Measurements from ENCODE around the gene RAPGEF5. TPM values are rescaled to one million over a fixed set of nuclear protein-coding genes. Genes with fewer than 3 reads are reported as not detected.

The RAPGEF5 gene
- total RNA-seq, 1 donor from 2014 or later = 9.9 TPM

GRCh38 chr7:22114440-22114981, 242.4 kb downstream of the RAPGEF5 start:
- Mint-ChIP-seq H3K27ac (peak overlapping the region; percentile 56), H3K36me3 (ENCODE audit: insufficient read depth) (no peaks in the 10 kb centered on the region), H3K4me3 (ENCODE audit: low read depth) (no peak overlapping the region), H3K27me3 (no peaks in the 10 kb centered on the region), H3K4me1 (ENCODE audit: low read depth) (peaks cover 2% of the 10 kb centered on the region), H3K9me3 (ENCODE audit: low read depth) (no peaks in the 10 kb centered on the region)
- DNase-seq (ENCODE audit: low spot score, unreplicated experiment) = no peak
- TF ChIP-seq CTCF (IDR thresholded peaks at IDR 0.05; ENCODE audit: unreplicated experiment) = no peak

- TF ChIP-seq CTCF (IDR thresholded peaks at IDR 0.05; ENCODE audit: unreplicated experiment) = no peak
- Mint-ChIP-seq H3K36me3 (ENCODE audit: insufficient read depth) (no peaks in the 10 kb centered on the region), H3K27me3 (no peaks in the 10 kb centered on the region), H3K4me1 (ENCODE audit: low read depth) (peaks cover 2% of the 10 kb centered on the region), H3K4me3 (ENCODE audit: low read depth) (no peak overlapping the region), H3K27ac (no peak overlapping the region), H3K9me3 (ENCODE audit: low read depth) (no peaks in the 10 kb centered on the region)
- no peak for DNase-seq (ENCODE audit: low spot score, unreplicated experiment)
Observed at GRCh38 chr7:22113041-22113440, 243.9 kb downstream of the RAPGEF5 start.

- Mint-ChIP-seq H3K27ac (no peak overlapping the region), H3K27me3 (no peaks in the 10 kb centered on the region), H3K36me3 (ENCODE audit: insufficient read depth) (no peaks in the 10 kb centered on the region), H3K9me3 (ENCODE audit: low read depth) (no peaks in the 10 kb centered on the region), H3K4me3 (ENCODE audit: low read depth) (no peak overlapping the region), H3K4me1 (ENCODE audit: low read depth) (peaks cover 2% of the 10 kb centered on the region)
- TF ChIP-seq CTCF (IDR thresholded peaks at IDR 0.05; ENCODE audit: unreplicated experiment) = no peak
- DNase-seq (ENCODE audit: low spot score, unreplicated experiment) = no peak
Observed at GRCh38 chr7:22111661-22112060, 245.3 kb downstream of the RAPGEF5 start.

GRCh38 chr7:22110881-22111280, 246.1 kb downstream of the RAPGEF5 start:
- no peak for DNase-seq (ENCODE audit: low spot score, unreplicated experiment)
- no peaks in the 10 kb centered on the region for H3K36me3 Mint-ChIP-seq (ENCODE audit: insufficient read depth)
- no peak overlapping the region for H3K27ac Mint-ChIP-seq
- H3K9me3 Mint-ChIP-seq (ENCODE audit: low read depth) = no peaks in the 10 kb centered on the region
- no peak for TF ChIP-seq CTCF (IDR thresholded peaks at IDR 0.05; ENCODE audit: unreplicated experiment)
- H3K27me3 Mint-ChIP-seq = no peaks in the 10 kb centered on the region
- H3K4me1 Mint-ChIP-seq (ENCODE audit: low read depth) = peaks cover 2% of the 10 kb centered on the region
- H3K4me3 Mint-ChIP-seq (ENCODE audit: low read depth) = no peak overlapping the region

DNA sequence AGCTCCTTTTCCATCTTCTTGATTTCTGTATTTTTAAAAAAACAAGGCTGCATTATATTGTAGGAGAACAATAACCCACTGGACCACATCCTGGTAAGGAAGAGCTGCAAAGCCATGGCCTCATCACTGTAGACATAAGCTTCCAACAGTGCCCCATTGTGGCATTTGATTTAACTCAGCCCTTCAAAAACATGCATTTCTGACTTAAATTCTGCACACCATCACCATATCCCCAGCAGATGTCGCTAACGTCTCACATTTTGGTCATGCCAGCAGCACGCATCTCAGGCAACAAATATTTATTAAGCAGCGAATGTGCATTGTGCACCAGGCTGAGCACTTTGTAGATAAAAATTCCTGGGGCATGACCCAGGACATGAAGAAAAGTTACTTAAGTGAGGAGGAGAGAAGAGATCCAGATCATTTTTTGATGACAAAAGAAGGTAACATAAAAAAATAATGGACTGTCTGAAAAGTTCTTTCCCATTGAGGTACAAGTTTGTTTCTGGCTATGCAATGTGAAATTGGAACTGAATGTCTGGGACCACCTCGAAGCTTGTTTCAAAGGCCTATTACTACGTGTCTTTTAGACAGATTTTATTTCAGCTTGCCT, 246.6 kb downstream of the RAPGEF5 start:
- H3K4me3 Mint-ChIP-seq (ENCODE audit: low read depth) = no peak overlapping the region
- peaks cover 2% of the 10 kb centered on the region for H3K4me1 Mint-ChIP-seq (ENCODE audit: low read depth)
- TF ChIP-seq CTCF (IDR thresholded peaks at IDR 0.05; ENCODE audit: unreplicated experiment) = peak; percentile 85
- H3K27me3 Mint-ChIP-seq = no peaks in the 10 kb centered on the region
- no peaks in the 10 kb centered on the region for H3K9me3 Mint-ChIP-seq (ENCODE audit: low read depth)
- H3K27ac Mint-ChIP-seq = no peak overlapping the region
- peak; percentile 57 for DNase-seq (ENCODE audit: low spot score, unreplicated experiment)
- no peaks in the 10 kb centered on the region for H3K36me3 Mint-ChIP-seq (ENCODE audit: insufficient read depth)

Measured in progenitor cell of endocrine pancreas (in vitro differentiated cells).